Measurements from ENCODE around the gene DUSP16. TPM values are rescaled to one million over a fixed set of nuclear protein-coding genes. Genes with fewer than 3 reads are reported as not detected.
"Not testable (repeated sequence)": the region's sequence is repeated elsewhere in the genome, so short reads cannot be mapped to it uniquely, and the experiment has no call there.

Gene DUSP16
- total RNA-seq, 2 donors from 2014 or later: 37.4 to 64.8 TPM

- Mint-ChIP-seq H3K27ac (peak overlapping the region; percentile 12 to 86), H3K36me3 (peaks cover 32 to 70% of the 10 kb centered on the region in 2 donors), H3K9me3 (no peaks in the 10 kb centered on the region)
- ATAC-seq (no peak), DNase-seq (ENCODE audit: low spot score in 2 of 2) (no peak)
Observed at GRCh38 chr12:12480074-12480473, 82.6 kb downstream of the DUSP16 start.

DNA sequence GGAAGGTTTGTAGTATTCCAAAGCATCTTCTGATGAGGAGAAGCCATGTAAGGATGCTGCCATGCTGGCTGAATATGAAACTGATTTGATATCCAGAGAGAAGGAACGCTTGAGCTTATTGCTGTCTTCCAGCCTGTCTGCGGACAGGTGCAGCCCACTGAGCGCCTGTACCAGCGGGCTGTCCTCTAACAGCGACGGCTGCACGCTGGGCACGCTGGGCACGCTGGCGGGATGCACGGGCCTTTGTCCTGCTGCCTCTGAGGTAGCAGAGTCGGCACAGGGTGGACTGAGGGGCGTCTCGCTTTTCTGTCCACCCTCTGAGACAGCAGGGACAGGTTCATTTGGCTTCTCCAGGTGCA lies 85.2 kb downstream of the DUSP16 start:
- Mint-ChIP-seq H3K36me3 (peaks cover 39 to 71% of the 10 kb centered on the region in 2 donors), H3K9me3 (peaks cover 0 to 5% of the 10 kb centered on the region in 2 donors), H3K27ac (peak overlapping the region; percentile 79 to 98)
- DNase-seq (ENCODE audit: low spot score in 2 of 2) (no peak), ATAC-seq (no peak)

GRCh38 chr12:12476857-12477531 lies 85.7 kb downstream of the DUSP16 start:
- Mint-ChIP-seq H3K27ac (peak overlapping the region; percentile 98), H3K36me3 (peaks cover 34 to 67% of the 10 kb centered on the region in 2 donors), H3K9me3 (peaks cover 0 to 5% of the 10 kb centered on the region in 2 donors)
- DNase-seq (ENCODE audit: low spot score in 2 of 2) (no peak), ATAC-seq (no peak)

DNA sequence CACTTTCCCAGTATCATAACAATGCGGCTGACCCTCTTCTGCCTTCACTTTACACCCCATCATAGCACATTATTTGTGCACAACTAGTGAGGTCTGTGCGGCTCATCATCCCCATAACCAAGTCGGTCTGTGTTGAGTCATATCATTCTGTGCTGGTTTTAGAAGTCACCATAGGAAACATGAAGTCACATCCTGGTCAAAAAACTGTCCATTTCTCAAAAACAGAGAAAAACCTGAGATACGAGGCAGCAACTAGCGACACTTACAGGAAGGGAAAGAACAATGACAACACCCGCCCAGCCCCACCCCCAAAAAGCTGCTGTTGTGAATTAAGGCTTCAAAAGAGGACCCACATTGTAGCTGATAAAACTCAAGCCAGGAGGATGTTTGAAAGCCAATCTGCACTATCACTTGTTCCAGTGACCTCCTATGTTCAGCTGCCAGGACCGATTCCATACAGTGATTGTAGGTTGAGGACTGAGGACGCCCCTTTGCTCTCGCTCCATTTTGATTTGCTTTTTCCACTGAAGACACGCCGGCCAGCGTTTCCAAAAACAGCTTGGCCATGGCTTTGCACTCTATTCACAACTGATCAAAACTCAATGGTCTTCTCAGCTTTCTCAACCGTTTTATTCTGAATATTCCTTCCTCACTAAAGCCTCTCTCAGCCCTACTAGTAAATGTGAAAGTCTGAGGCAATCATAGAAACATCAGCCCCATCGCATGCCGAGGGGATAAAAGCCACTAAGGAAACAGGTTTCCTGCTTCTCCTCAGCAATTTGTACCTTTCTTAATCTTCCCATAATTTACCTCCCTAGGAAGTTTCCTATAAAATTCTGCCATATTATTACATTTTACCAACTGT lies 87.5 kb downstream of the DUSP16 start:
- DNase-seq (ENCODE audit: low spot score in 2 of 2): peak; percentile 63 to 68
- H3K9me3 Mint-ChIP-seq: peaks cover 0 to 5% of the 10 kb centered on the region in 2 donors
- peak overlapping the region; percentile 98 for H3K27ac Mint-ChIP-seq
- peaks cover 41 to 83% of the 10 kb centered on the region in 2 donors for H3K36me3 Mint-ChIP-seq
- ATAC-seq: peak; percentile 92 to 93

GRCh38 chr12:12474471-12474928 lies 88.2 kb downstream of the DUSP16 start:
- Mint-ChIP-seq H3K27ac (peak overlapping the region; percentile 98), H3K36me3 (peaks cover 46 to 83% of the 10 kb centered on the region in 2 donors)
- peak in 1 of 2 donors; percentile 66 for ATAC-seq

DNA sequence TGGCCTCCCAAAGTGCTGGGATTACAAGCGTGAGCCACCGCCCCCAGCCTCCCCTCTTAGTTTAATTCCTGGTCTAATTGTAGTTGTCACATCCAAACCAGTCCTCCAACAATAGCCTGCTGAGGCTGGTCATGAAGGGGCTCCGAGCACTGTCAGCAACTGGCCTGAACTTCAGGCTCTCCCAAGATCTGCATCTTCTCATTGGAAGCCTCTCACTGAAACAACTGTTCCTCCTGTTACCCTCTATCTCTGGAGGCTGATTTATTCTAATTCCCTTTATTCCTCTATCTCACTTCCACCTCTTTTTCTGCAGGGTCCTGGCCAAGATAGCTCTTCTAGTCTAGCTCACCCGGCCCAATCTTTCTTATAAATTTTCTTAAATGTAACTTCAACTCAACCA lies 89.4 kb downstream of the DUSP16 start:
- ATAC-seq (no peak), DNase-seq (ENCODE audit: low spot score in 2 of 2) (no peak)
- peaks cover 42 to 80% of the 10 kb centered on the region in 2 donors for H3K36me3 Mint-ChIP-seq
- H3K27ac Mint-ChIP-seq: peak overlapping the region; percentile 98
- H3K9me3 Mint-ChIP-seq: peaks cover 0 to 5% of the 10 kb centered on the region in 2 donors

More at GRCh38 chr12:12474471-12474928, 88.2 kb downstream of the DUSP16 start:
- DNase-seq (ENCODE audit: low spot score in 2 of 2): peak in 1 of 2 donors; percentile 29
- peaks cover 0 to 5% of the 10 kb centered on the region in 2 donors for H3K9me3 Mint-ChIP-seq

DNA sequence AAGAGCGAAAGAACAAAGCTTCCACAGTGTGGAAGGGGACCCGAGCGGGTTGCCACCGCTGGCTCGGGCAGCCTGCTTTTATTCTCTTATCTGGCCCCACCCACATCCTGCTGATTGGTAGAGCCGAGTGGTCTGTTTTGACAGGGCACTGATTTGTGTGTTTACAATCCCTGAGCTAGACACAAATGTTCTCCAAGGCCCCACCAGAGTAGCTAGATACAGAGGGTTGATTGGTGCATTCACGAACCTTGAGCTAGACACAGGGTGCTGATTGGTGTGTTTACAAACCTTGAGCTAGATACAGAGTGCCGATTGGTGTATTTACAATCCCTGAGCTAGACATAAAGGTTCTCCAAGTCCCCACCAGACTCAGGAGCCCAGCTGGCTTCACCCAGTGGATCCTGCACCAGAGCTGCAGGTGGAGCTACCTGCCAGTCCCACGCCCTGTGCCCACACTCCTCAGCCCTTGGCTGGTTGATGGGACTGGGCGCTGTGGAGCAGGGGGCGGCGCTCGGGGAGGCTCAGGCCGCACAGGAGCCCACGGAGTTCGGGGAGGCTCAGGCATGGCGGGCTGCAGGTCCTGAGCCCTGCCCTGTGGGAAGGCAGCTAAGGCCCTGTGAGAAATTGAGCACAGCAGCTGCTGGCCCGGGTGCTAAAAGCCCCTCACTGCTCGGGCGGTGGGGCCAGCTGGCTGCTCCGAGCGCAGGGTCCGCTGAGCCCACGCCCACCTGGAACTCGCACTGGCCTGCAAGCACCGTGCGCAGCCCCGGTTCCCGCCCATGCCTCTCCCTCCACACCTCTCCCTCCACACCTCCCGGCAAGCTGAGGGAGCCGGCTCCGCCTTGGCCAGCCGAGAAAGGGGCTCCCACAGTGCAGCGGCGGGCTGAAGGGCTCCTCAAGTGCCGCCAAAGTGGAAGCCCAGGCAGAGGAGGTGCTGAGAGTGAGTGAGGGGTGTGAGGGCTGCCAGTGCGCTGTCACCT lies 90.4 kb downstream of the DUSP16 start:
- Mint-ChIP-seq H3K27ac (peak overlapping the region; percentile 48 to 98), H3K36me3 (peaks cover 44 to 81% of the 10 kb centered on the region in 2 donors)
- not testable (repeated sequence) for H3K9me3 Mint-ChIP-seq; ATAC-seq; DNase-seq (ENCODE audit: low spot score in 2 of 2)

DNA sequence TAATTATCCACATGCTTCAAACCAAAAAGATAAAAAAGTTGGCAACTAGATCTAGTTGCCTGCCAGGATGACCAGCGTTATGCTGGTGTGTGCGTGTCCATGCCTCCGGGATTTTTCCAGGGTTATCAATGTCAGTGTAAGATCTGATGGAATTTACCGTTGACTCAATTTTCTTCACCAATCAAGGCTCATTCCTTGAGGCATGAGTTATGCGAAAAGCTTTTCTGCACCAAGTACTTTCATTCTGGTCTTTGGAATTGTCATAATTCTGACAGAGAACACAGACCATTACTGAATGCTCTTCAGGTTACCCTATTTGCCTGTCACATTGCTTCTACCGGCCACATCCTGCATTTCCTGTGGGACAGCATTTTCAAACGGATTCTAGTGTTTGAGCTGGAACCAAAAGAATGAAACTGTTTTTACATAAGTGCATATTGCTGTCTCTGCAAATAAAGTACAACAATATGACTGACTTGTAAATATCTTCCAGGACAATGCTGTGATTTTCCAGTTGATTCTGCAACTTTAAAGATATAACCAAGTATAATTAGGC lies 91.8 kb downstream of the DUSP16 start:
- DNase-seq (ENCODE audit: low spot score in 2 of 2) (no peak), ATAC-seq (no peak)
- Mint-ChIP-seq H3K27ac (peak overlapping the region in 1 of 2 donors; percentile 44), H3K9me3 (peaks cover 0 to 5% of the 10 kb centered on the region in 2 donors), H3K36me3 (peaks cover 45 to 78% of the 10 kb centered on the region in 2 donors)

- Mint-ChIP-seq H3K9me3 (peaks cover 0 to 5% of the 10 kb centered on the region in 2 donors), H3K27ac (peak overlapping the region in 1 of 2 donors; percentile 86)
- ATAC-seq: no peak
Observed at GRCh38 chr12:12469386-12469785, 93.3 kb downstream of the DUSP16 start.

GRCh38 chr12:12468575-12468974 lies 94.1 kb downstream of the DUSP16 start:
- Mint-ChIP-seq H3K27ac (peak overlapping the region; percentile 86 to 92), H3K9me3 (peaks cover 0 to 5% of the 10 kb centered on the region in 2 donors), H3K36me3 (peaks cover 39 to 80% of the 10 kb centered on the region in 2 donors)
- ATAC-seq (peak; percentile 4 to 6), DNase-seq (ENCODE audit: low spot score in 2 of 2) (no peak)

More at GRCh38 chr12:12469386-12469785, 93.3 kb downstream of the DUSP16 start:
- DNase-seq (ENCODE audit: low spot score in 2 of 2): no peak
- peaks cover 43 to 82% of the 10 kb centered on the region in 2 donors for H3K36me3 Mint-ChIP-seq

DNA sequence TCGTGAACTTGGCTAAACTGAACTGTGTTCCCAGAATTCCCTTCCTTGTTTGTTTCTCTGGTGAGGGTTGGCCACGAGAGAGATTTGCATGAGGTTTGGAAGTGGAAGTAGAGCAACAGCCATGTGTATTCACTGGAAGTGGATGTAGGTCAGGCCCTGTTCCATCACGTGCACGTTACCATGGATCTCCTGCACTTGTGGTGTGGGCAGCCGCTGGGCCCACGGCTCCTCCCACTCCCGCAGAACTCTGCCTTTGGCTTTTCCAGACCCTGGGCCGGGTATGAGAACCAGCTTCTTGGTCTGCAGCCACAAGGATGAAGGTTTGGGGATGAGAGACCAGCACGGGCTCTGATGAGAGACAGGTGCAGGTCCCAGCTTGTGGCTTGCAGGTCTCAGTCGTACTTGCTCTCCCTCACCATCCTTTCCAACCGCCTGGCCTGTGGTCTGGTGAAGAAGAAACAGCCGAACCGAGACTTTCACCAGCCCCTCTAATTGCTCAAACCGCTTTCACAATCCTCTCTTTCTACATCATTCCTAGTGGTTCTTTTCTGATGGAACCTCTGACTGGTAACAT lies 94.9 kb downstream of the DUSP16 start:
- H3K9me3 Mint-ChIP-seq: peaks cover 0 to 5% of the 10 kb centered on the region in 2 donors
- H3K27ac Mint-ChIP-seq: peak overlapping the region; percentile 86 to 92
- peak; percentile 21 to 62 for ATAC-seq
- DNase-seq (ENCODE audit: low spot score in 2 of 2): no peak
- H3K36me3 Mint-ChIP-seq: peaks cover 33 to 80% of the 10 kb centered on the region in 2 donors

DNA sequence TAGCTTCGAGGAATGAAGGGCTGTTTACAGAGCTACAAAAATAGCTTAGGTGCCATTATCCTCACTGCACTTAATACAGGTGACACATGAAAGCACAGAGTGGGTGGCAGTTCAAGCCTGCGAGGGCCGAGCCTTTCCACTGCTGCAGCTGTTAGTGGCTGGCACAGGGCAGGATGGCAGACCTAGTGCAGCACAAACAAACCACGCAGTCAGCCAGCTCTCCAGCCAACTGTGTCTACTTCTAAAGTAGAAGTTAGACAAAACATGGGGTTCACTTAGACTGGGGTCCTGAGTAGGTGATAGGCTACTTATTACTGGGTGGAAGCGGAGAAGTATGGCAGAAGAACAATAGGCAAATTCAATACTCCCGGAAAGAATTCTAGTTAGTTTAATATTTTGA lies 95.4 kb downstream of the DUSP16 start:
- peak; percentile 37 to 56 for ATAC-seq
- no peak for DNase-seq (ENCODE audit: low spot score in 2 of 2)
- H3K9me3 Mint-ChIP-seq: peaks cover 0 to 5% of the 10 kb centered on the region in 2 donors
- H3K36me3 Mint-ChIP-seq: peaks cover 33 to 81% of the 10 kb centered on the region in 2 donors
- H3K27ac Mint-ChIP-seq: peak overlapping the region; percentile 86 to 92

DNA sequence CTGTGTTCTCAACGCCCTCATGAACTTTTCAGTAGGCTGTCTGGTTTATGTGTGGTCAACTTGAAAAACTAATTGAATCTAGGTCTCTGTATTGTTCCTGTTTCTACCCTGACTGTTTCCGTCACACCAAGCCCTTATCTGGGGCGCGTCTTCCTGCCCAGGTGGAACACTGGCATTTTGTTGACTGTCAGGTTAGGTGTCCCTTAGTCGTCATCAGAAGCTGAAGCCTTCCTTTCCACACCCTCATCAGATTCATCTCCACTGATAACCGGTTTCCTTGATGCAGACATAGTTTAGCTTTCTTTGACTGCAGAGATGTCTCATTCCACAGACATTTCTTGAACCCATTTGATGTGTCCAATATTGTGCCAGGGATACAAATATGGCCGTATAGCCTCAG lies 96.5 kb downstream of the DUSP16 start:
- no peak for DNase-seq (ENCODE audit: low spot score in 2 of 2)
- ATAC-seq: peak in 1 of 2 donors; percentile 56
- peaks cover 0 to 5% of the 10 kb centered on the region in 2 donors for H3K9me3 Mint-ChIP-seq
- peaks cover 33 to 73% of the 10 kb centered on the region in 2 donors for H3K36me3 Mint-ChIP-seq
- peak overlapping the region; percentile 76 to 90 for H3K27ac Mint-ChIP-seq

- DNase-seq (ENCODE audit: low spot score in 2 of 2) (no peak), ATAC-seq (no peak)
- Mint-ChIP-seq H3K27ac (peak overlapping the region in 1 of 2 donors; percentile 90), H3K36me3 (peaks cover 29 to 67% of the 10 kb centered on the region in 2 donors), H3K9me3 (peaks cover 0 to 5% of the 10 kb centered on the region in 2 donors)
Observed at GRCh38 chr12:12465522-12465921, 97.1 kb downstream of the DUSP16 start.

GRCh38 chr12:12461923-12462315 lies 100.7 kb downstream of the DUSP16 start:
- ATAC-seq (peak; percentile 80), DNase-seq (ENCODE audit: low spot score in 2 of 2) (no peak)
- Mint-ChIP-seq H3K9me3 (peaks cover 0 to 5% of the 10 kb centered on the region in 2 donors), H3K36me3 (peaks cover 5 to 34% of the 10 kb centered on the region in 2 donors), H3K27ac (peak overlapping the region; percentile 70 to 97)

All from activated naive CD4-positive, alpha-beta T cell treated with anti-CD3 and anti-CD28 coated beads, Interleukin-2, amount 50 U/mL, for 72 hours (primary cell).